Lung (tissue), 12 donors: ENCODE results near the gene HSBP1L1. TPM values are rescaled to one million over a fixed set of nuclear protein-coding genes. Genes with fewer than 3 reads are reported as not detected.

Experiments
- ATAC-seq: fragments of 200-7000 bp; cut with Tn5 transposase; one replicate; pipeline ENCODE4 v1.9.1; 2020; ENCODE audit warnings: moderate number of reproducible peaks; ENCODE audit not compliant: insufficient read depth, low FRiP score
- DNase-seq, 3 donors: peaks; one replicate each; pipeline ENCODE4 v3.0.0-alpha.2; 2013 to 2017
- H3K27ac ChIP-seq, 2 donors: one replicate each; pipeline ENCODE4 v1.5.1; 2013; ENCODE audit warnings: mild to moderate bottlenecking in 2 of 2, moderate library complexity in 2 of 2, control low read depth in 1 of 2, inconsistent platforms in 1 of 2, low read depth in 1 of 2, low read length in 1 of 2
- H3K27me3 ChIP-seq, 3 donors: one replicate each; pipeline ENCODE4 v1.5.1; 2013; ENCODE audit warnings: low read length in 2 of 3; ENCODE audit not compliant: control insufficient read depth in 3 of 3, insufficient read depth in 3 of 3
- H3K36me3 ChIP-seq, 4 donors: one replicate each; pipeline ENCODE4 v1.5.1; 2013; ENCODE audit warnings: low read length in 4 of 4, mild to moderate bottlenecking in 1 of 4, moderate library complexity in 1 of 4; ENCODE audit not compliant: control insufficient read depth in 4 of 4, insufficient read depth in 4 of 4
- H3K4me1 ChIP-seq, 5 donors: one replicate each; pipeline ENCODE4 v1.5.1; 2013; ENCODE audit warnings: low read length in 5 of 5, mild to moderate bottlenecking in 2 of 5, moderate library complexity in 1 of 5; ENCODE audit not compliant: control insufficient read depth in 5 of 5, insufficient read depth in 5 of 5
- H3K4me3 ChIP-seq: one replicate; pipeline ENCODE4 v1.5.1; 2013; ENCODE audit warnings: mild to moderate bottlenecking, control low read depth, moderate library complexity
- H3K9ac ChIP-seq, 2 donors: one replicate each; pipeline ENCODE4 v1.5.1; 2013; ENCODE audit warnings: low read length in 2 of 2, control low read depth in 1 of 2; ENCODE audit not compliant: insufficient read depth in 1 of 2
- H3K9me3 ChIP-seq, 4 donors: one replicate each; pipeline ENCODE4 v1.5.1; 2013; ENCODE audit warnings: low read length in 3 of 4, mild to moderate bottlenecking in 1 of 4, moderate library complexity in 1 of 4; ENCODE audit not compliant: control insufficient read depth in 4 of 4, insufficient read depth in 3 of 4
- CTCF ChIP-seq: IDR thresholded peaks from 2 replicates; pipeline ENCODE4 v1.5.1; 2012; ENCODE audit warnings: mild to moderate bottlenecking; ENCODE audit errors: control extremely low read depth, extremely low read depth
- WGBS, 2 donors: extraction: QIAGEN DNeasy Blood & Tissue Kit; methylation state at CpG; one replicate each; pipeline ENCODE4 v1.1.7; 2013; 5-methylcytosine and 5-hydroxymethylcytosine counted together
- polyA plus RNA-seq, 2 donors: library from polyadenylated mRNA; stranded (reverse); fragments of 200-250 nt; gene quantifications; one replicate each; pipeline ENCODE4 v1.2.1, GENCODE V29; 2013
- total RNA-seq, 2 donors: library from RNA; depleted of rRNA in 1 of 2; stranded (reverse); fragments of >200 nt in 1 of 2; gene quantifications; one replicate each; pipeline ENCODE4 v1.2.1, GENCODE V29; 2014 to 2021
- donor health status: control.
- donor health status: control.
- donor health status: Bipolar disorder and iron deficiency.
- donor health status: healthy.
- donor health status: DM: yes; HTN: yes; CAD: no.

Gene HSBP1L1
- total and polyA plus RNA-seq, 4 donors, result 23.2 to 80.9 (median 34.3) TPM

- Histone ChIP-seq H3K9me3 (peaks cover 0 to 3% (median 0%) of the 10 kb centered on the region in 4 donors), H3K36me3 (no peaks in the 10 kb centered on the region), H3K27ac (peak overlapping the region in 1 of 2 donors; percentile 90), H3K4me3 (no peak overlapping the region), H3K9ac (no peak overlapping the region), H3K4me1 (peaks cover 0 to 25% (median 18%) of the 10 kb centered on the region in 5 donors), H3K27me3 (peaks cover 0 to 7% (median 0%) of the 10 kb centered on the region in 3 donors)
- TF ChIP-seq CTCF, result no peak
- DNase-seq, result peak in 2 of 3 donors; percentile 54 to 57
- WGBS, 2 donors, result 55 to 86% methylated on average over 10 of the region's 10 CpGs
- ATAC-seq, result peak; percentile 31
Observed at GRCh38 chr18:79962311-79962710, 2.1 kb upstream of the HSBP1L1 start.

- Histone ChIP-seq H3K9ac (no peak overlapping the region), H3K27ac (peak overlapping the region in 1 of 2 donors; percentile 96), H3K9me3 (peaks cover 0 to 3% (median 0%) of the 10 kb centered on the region in 4 donors), H3K36me3 (peaks cover 0 to 3% (median under 1%) of the 10 kb centered on the region in 4 donors), H3K4me3 (no peak overlapping the region), H3K4me1 (peaks cover 0 to 25% (median 18%) of the 10 kb centered on the region in 5 donors), H3K27me3 (peaks cover 0 to 7% (median 0%) of the 10 kb centered on the region in 3 donors)
- ATAC-seq (no peak), DNase-seq (no peak)
- no peak for TF ChIP-seq CTCF
- WGBS, 2 donors, result 81 to 91% methylated on average over 30 of the region's 30 CpGs
Observed at GRCh38 chr18:79962835-79963657, 1.4 kb upstream of the HSBP1L1 start.

- 83 to 89% methylated on average over 26 to 30 of the region's 30 CpGs for WGBS, 2 donors
Observed at GRCh38 chr18:79963658-79964329, 649 bp upstream of the HSBP1L1 start.

More at GRCh38 chr18:79963658-79964329, 649 bp upstream of the HSBP1L1 start:
- peak overlapping the region in 1 of 2 donors; percentile 96 for H3K27ac ChIP-seq
- peak overlapping the region in 1 of 2 donors; percentile 11 for H3K9ac ChIP-seq
- H3K36me3 ChIP-seq, result peaks cover 0 to 3% (median 1%) of the 10 kb centered on the region in 4 donors
- H3K4me1 ChIP-seq, result peaks cover 0 to 25% (median 18%) of the 10 kb centered on the region in 5 donors
- TF ChIP-seq CTCF, result no peak
- DNase-seq, result no peak
- peaks cover 0 to 7% (median 0%) of the 10 kb centered on the region in 3 donors for H3K27me3 ChIP-seq
- peaks cover 0 to 3% (median 0%) of the 10 kb centered on the region in 4 donors for H3K9me3 ChIP-seq
- H3K4me3 ChIP-seq, result peak overlapping the region; percentile 76
- ATAC-seq, result no peak
